ENCODE measurements around the gene NDRG2.

NDRG2 gene

GRCh38 chr14:21024585-21025370 lies at the start of gene NDRG2:
NDRG2 (minus strand) TSS chr14:21025061; CDS start chr14:21023315, 1,746 bp downstream.
- peaks cover 6 to 47% (median 33%) of the 10 kb centered on the region in 4 donors for H3K4me1 ChIP-seq
- peaks cover 16 to 27% (median 17%) of the 10 kb centered on the region in 3 donors for H3K36me3 ChIP-seq
- DNase-seq, result peak; percentile 82 to 91
- H3K4me3 ChIP-seq, result peak within 1 kb of the TSS; percentile 86 to 96
- peak within 1 kb of the TSS; percentile 96 to 97 for H3K27ac ChIP-seq
- intact Hi-C loops (cut with DNase I; ENCODE audit: low total_unique reads), result loop anchor here (5.0 kb wide), 1 partner anchor 78 kb away; the partner anchor contains the start of gene TMEM253
- no peaks in the 10 kb centered on the region for H3K27me3 ChIP-seq
- no peaks in the 10 kb centered on the region for H3K9me3 ChIP-seq
- TF ChIP-seq, protein P1, sequence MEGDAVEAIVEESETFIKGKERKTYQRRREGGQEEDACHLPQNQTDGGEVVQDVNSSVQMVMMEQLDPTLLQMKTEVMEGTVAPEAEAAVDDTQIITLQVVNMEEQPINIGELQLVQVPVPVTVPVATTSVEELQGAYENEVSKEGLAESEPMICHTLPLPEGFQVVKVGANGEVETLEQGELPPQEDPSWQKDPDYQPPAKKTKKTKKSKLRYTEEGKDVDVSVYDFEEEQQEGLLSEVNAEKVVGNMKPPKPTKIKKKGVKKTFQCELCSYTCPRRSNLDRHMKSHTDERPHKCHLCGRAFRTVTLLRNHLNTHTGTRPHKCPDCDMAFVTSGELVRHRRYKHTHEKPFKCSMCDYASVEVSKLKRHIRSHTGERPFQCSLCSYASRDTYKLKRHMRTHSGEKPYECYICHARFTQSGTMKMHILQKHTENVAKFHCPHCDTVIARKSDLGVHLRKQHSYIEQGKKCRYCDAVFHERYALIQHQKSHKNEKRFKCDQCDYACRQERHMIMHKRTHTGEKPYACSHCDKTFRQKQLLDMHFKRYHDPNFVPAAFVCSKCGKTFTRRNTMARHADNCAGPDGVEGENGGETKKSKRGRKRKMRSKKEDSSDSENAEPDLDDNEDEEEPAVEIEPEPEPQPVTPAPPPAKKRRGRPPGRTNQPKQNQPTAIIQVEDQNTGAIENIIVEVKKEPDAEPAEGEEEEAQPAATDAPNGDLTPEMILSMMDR (IDR thresholded peaks at IDR 0.05), result no peak

DNA sequence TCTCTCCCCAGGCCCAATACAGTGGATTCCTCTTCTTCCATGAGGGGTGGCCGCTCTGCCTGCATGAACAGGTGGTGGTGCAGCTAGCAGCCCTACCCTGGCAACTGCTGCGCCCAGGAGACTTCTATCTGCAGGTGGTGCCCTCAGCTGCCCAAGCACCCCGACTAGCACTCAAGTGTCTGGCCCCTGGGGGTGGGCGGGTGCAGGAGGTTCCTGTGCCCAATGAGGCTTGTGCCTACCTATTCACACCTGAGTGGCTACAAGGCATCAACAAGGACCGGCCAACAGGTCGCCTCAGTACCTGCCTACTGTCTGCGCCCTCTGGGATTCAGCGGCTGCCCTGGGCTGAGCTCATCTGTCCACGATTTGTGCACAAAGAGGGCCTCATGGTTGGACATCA lies 49.1 kb upstream of the NDRG2 start:
- H3K4me3 ChIP-seq, result no peak overlapping the region
- DNase-seq, result no peak
- TF ChIP-seq, protein P1 (IDR thresholded peaks at IDR 0.05), result no peak
- H3K27me3 ChIP-seq, result no peaks in the 10 kb centered on the region
- no peaks in the 10 kb centered on the region for H3K9me3 ChIP-seq
- peaks cover 0 to 35% (median 21%) of the 10 kb centered on the region in 4 donors for H3K4me1 ChIP-seq
- no peak overlapping the region for H3K27ac ChIP-seq
- H3K36me3 ChIP-seq, result peaks cover 24 to 56% (median 48%) of the 10 kb centered on the region in 3 donors
- intact Hi-C loops (cut with DNase I; ENCODE audit: low total_unique reads), result no loop called here

DNA sequence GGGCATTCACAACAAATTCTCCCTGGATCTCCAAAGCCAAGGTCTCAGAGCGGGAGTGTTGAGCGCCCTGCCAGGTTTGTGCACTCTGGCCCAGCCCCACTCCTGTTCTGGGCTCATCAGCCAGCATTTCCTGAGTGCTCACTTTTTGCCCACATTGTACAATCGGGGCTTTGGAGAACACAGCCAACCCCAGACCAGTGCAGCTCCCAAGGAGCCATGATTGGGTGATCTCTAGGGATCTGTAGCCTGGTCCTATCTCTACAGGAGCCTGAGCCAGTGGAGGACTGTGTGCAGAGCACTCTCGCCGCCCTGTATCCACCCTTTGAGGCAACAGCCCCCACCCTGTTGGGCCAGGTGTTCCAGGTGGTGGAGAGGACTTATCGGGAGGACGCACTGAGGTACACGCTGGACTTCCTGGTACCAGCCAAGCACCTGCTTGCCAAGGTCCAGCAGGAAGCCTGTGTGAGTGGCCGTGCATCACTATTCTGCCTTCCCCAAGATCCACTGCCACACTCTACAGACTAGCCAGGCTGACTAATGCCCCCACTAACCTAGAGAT lies 48.0 kb upstream of the NDRG2 start:
- peak overlapping the region; percentile 86 to 92 for H3K27ac ChIP-seq
- intact Hi-C loops (cut with DNase I; ENCODE audit: low total_unique reads), result no loop called here

DNA sequence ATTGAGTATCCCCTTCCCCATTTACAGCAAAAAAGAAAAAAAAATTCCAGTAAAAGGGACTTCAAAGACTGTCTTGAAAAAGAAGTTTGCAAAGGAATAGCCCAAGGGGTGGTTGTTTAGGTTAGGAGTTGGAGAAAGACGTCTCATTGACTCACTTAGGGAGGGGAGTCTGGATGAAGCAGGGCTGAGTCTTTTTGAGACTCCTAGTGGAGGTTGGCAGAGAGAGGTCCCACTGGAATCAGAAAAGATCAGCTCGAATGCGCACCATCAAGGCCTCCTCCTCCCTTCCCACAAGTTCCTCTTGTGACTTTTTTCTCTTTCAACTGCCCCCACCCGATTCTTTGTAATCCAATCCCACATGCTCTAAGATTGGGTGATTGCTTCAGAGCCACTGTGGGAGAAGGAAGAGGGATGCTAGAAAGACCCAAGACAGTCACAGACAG lies 47.2 kb upstream of the NDRG2 start:
- Histone ChIP-seq H3K36me3 (peaks cover 13 to 37% (median 29%) of the 10 kb centered on the region in 3 donors), H3K9me3 (no peaks in the 10 kb centered on the region), H3K27ac (peak overlapping the region; percentile 86 to 92), H3K4me3 (peak overlapping the region; percentile 76 to 77), H3K4me1 (peaks cover 0 to 40% (median 28%) of the 10 kb centered on the region in 4 donors), H3K27me3 (no peaks in the 10 kb centered on the region)
- intact Hi-C loops (cut with DNase I; ENCODE audit: low total_unique reads), result no loop called here
- TF ChIP-seq, protein P1 (IDR thresholded peaks at IDR 0.05), result peak in 1 of 2 experiments; percentile 6
- DNase-seq, result peak in 1 of 2 donors; percentile 64

More for the DNA sequence above, 48.0 kb upstream of the NDRG2 start:
- TF ChIP-seq, protein P1 (IDR thresholded peaks at IDR 0.05), result no peak
- Histone ChIP-seq H3K27me3 (no peaks in the 10 kb centered on the region), H3K9me3 (no peaks in the 10 kb centered on the region), H3K4me3 (no peak overlapping the region), H3K36me3 (peaks cover 13 to 45% (median 37%) of the 10 kb centered on the region in 3 donors), H3K4me1 (peaks cover 0 to 40% (median 28%) of the 10 kb centered on the region in 4 donors)
- DNase-seq, result no peak

GRCh38 chr14:21071225-21072030 lies 46.6 kb upstream of the NDRG2 start:
- Histone ChIP-seq H3K27me3 (no peaks in the 10 kb centered on the region), H3K4me1 (peaks cover 0 to 40% (median 28%) of the 10 kb centered on the region in 4 donors), H3K27ac (peak overlapping the region; percentile 86 to 92), H3K9me3 (no peaks in the 10 kb centered on the region), H3K4me3 (peak overlapping the region; percentile 76 to 77), H3K36me3 (peaks cover 10 to 31% (median 23%) of the 10 kb centered on the region in 3 donors)
- TF ChIP-seq, protein P1 (IDR thresholded peaks at IDR 0.05), result no peak
- intact Hi-C loops (cut with DNase I; ENCODE audit: low total_unique reads), result no loop called here
- DNase-seq, result peak; percentile 89 to 93
